Spinal cord (tissue), 10 donors: Measurements from ENCODE around the gene ROBO2. TPM values are rescaled to one million over a fixed set of nuclear protein-coding genes. Genes with fewer than 3 reads are reported as not detected.

ENCODE experiments used
- DNase-seq, 6 donors: peaks; one replicate each; pipeline versions ENCODE4 v3.0.0 to v3.0.0-alpha.2; 2013 to 2015; ENCODE audit warnings: low spot score in 6 of 6, low read depth in 4 of 6
- H3K27ac ChIP-seq: one replicate; pipeline ENCODE4 v1.5.1; 2013; ENCODE audit warnings: low read depth, low read length, control low read depth
- H3K27me3 ChIP-seq: one replicate; pipeline ENCODE4 v1.6.1; 2013; ENCODE audit warnings: low read length; ENCODE audit not compliant: control insufficient read depth, insufficient read depth
- H3K36me3 ChIP-seq: one replicate; pipeline ENCODE4 v1.6.1; 2013; ENCODE audit warnings: low read length; ENCODE audit not compliant: control insufficient read depth, insufficient read depth
- H3K4me1 ChIP-seq: one replicate; pipeline ENCODE4 v1.6.1; 2013; ENCODE audit warnings: low read length; ENCODE audit not compliant: control insufficient read depth, insufficient read depth
- H3K4me3 ChIP-seq: one replicate; pipeline ENCODE4 v1.5.1; 2013; ENCODE audit warnings: low read depth, low read length, control low read depth
- H3K9me3 ChIP-seq: one replicate; pipeline ENCODE4 v1.6.1; 2013; ENCODE audit warnings: low read length; ENCODE audit not compliant: control insufficient read depth, insufficient read depth
- WGBS: methylation state at CpG from one replicate; pipeline ENCODE4 v1.1.5; 2013; ENCODE audit warnings: missing lambda C conversion rate; ENCODE audit not compliant: insufficient coverage; 5-methylcytosine and 5-hydroxymethylcytosine counted together
- polyA plus RNA-seq, 2 donors: library from polyadenylated mRNA; unstranded; fragments of 120-200 nt; gene quantifications; one replicate each; pipeline ENCODE4 v1.2.1, GENCODE V29; 2013; ENCODE audit not compliant: insufficient read length in 2 of 2
- total RNA-seq, 2 donors: library from RNA; depleted of rRNA in 1 of 2; stranded (reverse); fragments of 120-200 nt in 1 of 2; fragments of >200 nt in 1 of 2; gene quantifications; one replicate each; pipeline versions ENCODE4 v1.2.3 to v1.2.4, GENCODE V29; 2013 to 2014
- donor health status: healthy.

Gene ROBO2
- total and polyA plus RNA-seq, 4 donors, result 75.0 to 196 (median 114) TPM

GRCh38 chr3:77232557-77232956, 192.7 kb downstream of the ROBO2 start:
- Histone ChIP-seq H3K27ac (no peak overlapping the region), H3K4me3 (no peak overlapping the region), H3K9me3 (no peaks in the 10 kb centered on the region), H3K27me3 (no peaks in the 10 kb centered on the region), H3K4me1 (no peaks in the 10 kb centered on the region), H3K36me3 (no peaks in the 10 kb centered on the region)
- no peak for DNase-seq
- WGBS, result 100% methylated on average over 2 of the region's 2 CpGs

DNA sequence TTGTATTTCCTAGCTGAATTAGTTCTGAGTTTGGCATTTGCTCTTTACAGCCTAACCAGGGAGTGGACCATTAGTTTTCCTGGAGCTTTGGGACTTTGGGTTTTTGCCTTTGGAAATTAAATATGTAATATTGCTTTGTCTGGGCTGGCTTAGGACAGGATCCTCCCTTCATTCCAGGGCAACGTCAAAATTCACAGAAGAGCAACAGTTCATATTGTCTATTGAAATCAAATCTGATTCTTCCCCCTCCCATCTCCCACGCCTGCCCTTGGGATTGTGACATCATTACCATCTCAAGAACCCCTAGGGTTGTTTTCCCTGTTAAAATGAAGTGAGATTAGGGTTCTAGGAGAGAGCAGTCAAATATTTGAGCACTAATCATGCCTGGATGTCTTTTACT, 194.1 kb downstream of the ROBO2 start:
- Histone ChIP-seq H3K36me3 (no peaks in the 10 kb centered on the region), H3K27ac (no peak overlapping the region), H3K9me3 (no peaks in the 10 kb centered on the region), H3K4me1 (no peaks in the 10 kb centered on the region), H3K4me3 (no peak overlapping the region), H3K27me3 (no peaks in the 10 kb centered on the region)
- WGBS, result no CpG with 5 or more reads among the region's 2 CpGs
- DNase-seq, result no peak

DNA sequence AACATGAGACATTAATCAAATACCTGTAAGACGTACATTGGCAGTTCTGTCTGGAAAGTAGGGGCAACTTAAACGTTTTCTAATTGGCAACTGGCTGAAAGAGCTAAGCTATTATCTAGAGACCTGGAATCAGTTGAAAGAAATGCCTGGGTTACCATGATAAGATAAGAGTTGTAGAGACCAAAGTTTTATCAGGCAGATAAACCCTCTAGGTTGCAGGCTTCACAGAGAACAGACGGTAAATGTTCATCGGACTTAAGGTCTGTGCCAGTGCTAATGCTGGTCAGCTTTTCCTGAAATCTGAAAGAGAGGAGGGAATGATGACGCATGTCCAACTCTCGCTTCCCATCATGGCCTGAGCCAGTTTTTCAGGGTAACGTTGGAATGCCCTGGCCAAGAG, 196.2 kb downstream of the ROBO2 start:
- DNase-seq, result no peak
- Histone ChIP-seq H3K36me3 (peaks cover 7% of the 10 kb centered on the region), H3K27me3 (no peaks in the 10 kb centered on the region), H3K4me1 (no peaks in the 10 kb centered on the region), H3K9me3 (no peaks in the 10 kb centered on the region), H3K27ac (no peak overlapping the region), H3K4me3 (no peak overlapping the region)
- 89% methylated on average over 6 of the region's 7 CpGs for WGBS

- Histone ChIP-seq H3K27ac (no peak overlapping the region), H3K36me3 (peaks cover 7% of the 10 kb centered on the region), H3K4me1 (no peaks in the 10 kb centered on the region), H3K9me3 (no peaks in the 10 kb centered on the region), H3K27me3 (no peaks in the 10 kb centered on the region), H3K4me3 (no peak overlapping the region)
- 96% methylated on average over 38 of the region's 40 CpGs for WGBS
- no peak for DNase-seq
Measured at GRCh38 chr3:77240072-77240650, 200.3 kb downstream of the ROBO2 start.

DNA sequence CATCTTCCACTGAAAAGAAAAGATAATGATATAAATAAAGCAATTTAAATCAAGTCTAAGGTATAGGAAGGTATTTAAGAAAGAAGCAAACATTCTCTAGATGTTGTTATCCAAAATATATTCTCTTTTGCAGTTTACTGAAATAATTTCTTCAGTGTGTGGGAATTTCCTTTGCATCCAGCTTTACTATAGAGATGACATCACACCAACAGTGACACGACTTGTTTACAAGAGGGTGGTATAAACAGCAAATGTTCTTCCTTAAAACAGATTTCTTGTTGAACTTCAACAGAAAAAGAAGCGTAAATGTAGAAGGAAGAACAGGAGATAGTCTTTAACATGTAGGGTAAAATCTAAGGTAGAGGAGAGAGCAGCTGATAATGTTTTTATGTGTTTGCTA, 202.5 kb downstream of the ROBO2 start:
- DNase-seq, result peak in 1 of 6 donors; percentile 36
- Histone ChIP-seq H3K36me3 (peaks cover 7% of the 10 kb centered on the region), H3K4me1 (no peaks in the 10 kb centered on the region), H3K9me3 (no peaks in the 10 kb centered on the region), H3K4me3 (no peak overlapping the region), H3K27me3 (no peaks in the 10 kb centered on the region), H3K27ac (no peak overlapping the region)
- no CpG with 5 or more reads among the region's 2 CpGs for WGBS

GRCh38 chr3:77244981-77245380, 205.1 kb downstream of the ROBO2 start:
- no CpG with 5 or more reads among the region's 3 CpGs for WGBS
- Histone ChIP-seq H3K4me3 (no peak overlapping the region), H3K27me3 (no peaks in the 10 kb centered on the region), H3K9me3 (no peaks in the 10 kb centered on the region), H3K27ac (no peak overlapping the region), H3K4me1 (peaks cover 3% of the 10 kb centered on the region), H3K36me3 (peaks cover 9% of the 10 kb centered on the region)
- DNase-seq, result no peak

GRCh38 chr3:77247061-77247460, 207.2 kb downstream of the ROBO2 start:
- Histone ChIP-seq H3K36me3 (peaks cover 5% of the 10 kb centered on the region), H3K4me3 (no peak overlapping the region), H3K9me3 (no peaks in the 10 kb centered on the region), H3K27me3 (no peaks in the 10 kb centered on the region), H3K27ac (peak overlapping the region; percentile 12), H3K4me1 (peaks cover 3% of the 10 kb centered on the region)
- peak in 2 of 6 donors; percentile 40 to 59 for DNase-seq
- 55% methylated on average over 2 of the region's 6 CpGs for WGBS

GRCh38 chr3:77247817-77248216, 207.9 kb downstream of the ROBO2 start:
- peaks cover 5% of the 10 kb centered on the region for H3K36me3 ChIP-seq
- 95% methylated on average over 3 of the region's 7 CpGs for WGBS
- DNase-seq, result no peak
- peak overlapping the region; percentile 12 for H3K27ac ChIP-seq
- H3K4me3 ChIP-seq, result no peak overlapping the region
- H3K9me3 ChIP-seq, result no peaks in the 10 kb centered on the region
- H3K4me1 ChIP-seq, result peaks cover 3% of the 10 kb centered on the region
- no peaks in the 10 kb centered on the region for H3K27me3 ChIP-seq

GRCh38 chr3:77248420-77248819, 208.5 kb downstream of the ROBO2 start:
- Histone ChIP-seq H3K4me1 (peaks cover 3% of the 10 kb centered on the region), H3K27me3 (no peaks in the 10 kb centered on the region), H3K36me3 (peaks cover 5% of the 10 kb centered on the region), H3K27ac (no peak overlapping the region), H3K9me3 (no peaks in the 10 kb centered on the region), H3K4me3 (no peak overlapping the region)
- over 99% methylated on average over 13 of the region's 17 CpGs for WGBS
- DNase-seq, result no peak

DNA sequence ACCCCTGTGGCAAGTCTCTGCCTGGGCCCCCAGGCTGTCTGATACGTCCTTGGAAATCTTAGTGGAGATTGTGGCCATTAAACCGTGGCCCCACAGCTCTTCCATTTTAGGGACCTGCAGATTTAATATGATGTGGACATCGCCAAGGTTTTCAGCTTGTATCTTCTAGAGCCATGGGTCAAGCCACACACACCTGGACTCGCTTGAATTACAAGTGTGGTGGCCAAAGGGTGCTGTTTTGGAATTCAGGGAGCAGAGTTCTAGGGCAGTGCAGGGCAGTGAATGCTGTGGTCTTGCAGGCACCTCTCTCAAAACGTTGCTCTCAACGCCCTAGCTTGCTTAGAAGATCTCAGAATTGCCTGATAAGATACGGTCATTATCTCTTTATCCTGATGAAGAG, 211.2 kb downstream of the ROBO2 start:
- no peak for DNase-seq
- Histone ChIP-seq H3K27me3 (no peaks in the 10 kb centered on the region), H3K4me3 (no peak overlapping the region), H3K36me3 (peaks cover 5% of the 10 kb centered on the region), H3K27ac (no peak overlapping the region), H3K9me3 (no peaks in the 10 kb centered on the region), H3K4me1 (peaks cover 3% of the 10 kb centered on the region)
- 92% methylated on average over 4 of the region's 7 CpGs for WGBS
